Caco-2 (cell line): ENCODE measurements around the gene IZUMO4. TPM values are rescaled to one million over a fixed set of nuclear protein-coding genes. Genes with fewer than 3 reads are reported as not detected.

Experiments used
- BruUV-seq: library from RNA; stranded (reverse); fragments of 400-500 nt; replicated peaks from 2 replicates; lab custom pipeline; 2021; lab: Mats Ljungman, UMichigan
- CTCF ChIA-PET: fragments of 300-600 bp; sonication (Branson Sonifier 250); formaldehyde crosslinking; loops from one replicate; lab custom pipeline; 2022; ENCODE audit warnings: antibody characterized with exemption; lab: Charles Lee
- POLR2A ChIA-PET: fragments of 300-600 bp; sonication (Branson Sonifier 250); formaldehyde crosslinking; loops from one replicate; lab custom pipeline; 2022; ENCODE audit warnings: antibody characterized with exemption; lab: Charles Lee
- DNase-seq, 2 experiments: peaks; one replicate each; pipeline versions ENCODE4 v3.0.0 to v3.0.0-alpha.2; 2020 to 2022
- H3K27me3 ChIP-seq: replicated peaks from 2 replicates; pipeline ENCODE4 v1.6.0; 2011; ENCODE audit warnings: low read length; ENCODE audit not compliant: control insufficient read depth, insufficient read depth
- H3K36me3 ChIP-seq: 2 replicates; pipeline ENCODE4 v1.5.1; 2011; ENCODE audit warnings: low read length; ENCODE audit not compliant: control insufficient read depth, insufficient read depth
- H3K4me1 ChIP-seq: fragments of 250-450 bp; sonication (Bioruptor Pico); 2 replicates; pipeline ENCODE4 v1.5.1; 2020; ENCODE audit warnings: mild to moderate bottlenecking
- H3K4me3 ChIP-seq: 2 replicates; pipeline ENCODE4 v1.5.1; 2011; ENCODE audit warnings: low read depth, mild to moderate bottlenecking, control low read depth, low read length
- H3K9me3 ChIP-seq: fragments of 250-450 bp; sonication (Bioruptor Pico); 2 replicates; pipeline ENCODE4 v1.5.1; 2020; ENCODE audit warnings: mild to moderate bottlenecking, moderate library complexity
- H3K27ac Mint-ChIP-seq: one replicate; pipeline ENCODE4 v1.8.0; 2022; ENCODE audit warnings: mixed read lengths; ENCODE audit not compliant: unreplicated experiment
- H3K27me3 Mint-ChIP-seq: one replicate; pipeline ENCODE4 v1.8.0; 2022; ENCODE audit warnings: mixed read lengths; ENCODE audit not compliant: insufficient read depth, unreplicated experiment
- H3K36me3 Mint-ChIP-seq: one replicate; pipeline ENCODE4 v1.8.0; 2022; ENCODE audit warnings: mild to moderate bottlenecking, mixed read lengths; ENCODE audit not compliant: insufficient read depth, unreplicated experiment
- H3K4me1 Mint-ChIP-seq: one replicate; pipeline ENCODE4 v1.8.0; 2022; ENCODE audit warnings: low read depth, mixed read lengths; ENCODE audit not compliant: unreplicated experiment
- H3K4me3 Mint-ChIP-seq: one replicate; pipeline ENCODE4 v1.8.0; 2022; ENCODE audit warnings: mild to moderate bottlenecking, moderate library complexity, mixed read lengths; ENCODE audit not compliant: unreplicated experiment
- H3K9me3 Mint-ChIP-seq: one replicate; pipeline ENCODE4 v1.8.0; 2022; ENCODE audit warnings: mixed read lengths; ENCODE audit not compliant: unreplicated experiment
- CTCF ChIP-seq, 2 experiments: fragments of 200-600 bp in 1 of 2; IDR thresholded peaks; 1 replicate in 1 of 2; 2 replicates in 1 of 2; pipeline versions ENCODE4 v1.5.1 to v1.8.0; 2011 to 2022; ENCODE audit warnings: antibody characterized with exemption in 1 of 2, control low read depth in 1 of 2, inconsistent platforms in 1 of 2, low read depth in 1 of 2, low read length in 1 of 2, mild to moderate bottlenecking in 1 of 2, moderate library complexity in 1 of 2; ENCODE audit not compliant: insufficient read depth in 1 of 2, severe bottlenecking in 1 of 2, unreplicated experiment in 1 of 2
- intact Hi-C: fragments of 100-400 bp; cut with micrococcal nuclease; formaldehyde crosslinking; loops from one replicate; pipeline ENCODE4 v1.10.0; 2022; ENCODE audit not compliant: unreplicated experiment
- total RNA-seq: library from RNA; stranded (reverse); gene quantifications from 2 replicates; pipeline ENCODE4 v1.2.3, GENCODE V29; 2022

Gene IZUMO4
- total RNA-seq, 1 experiment from 2014 or later = 1.1 TPM

GRCh38 chr19:2080336-2080988, 16.3 kb upstream of the IZUMO4 start:
- Histone ChIP-seq H3K4me3 (no peak overlapping the region), H3K36me3 (no peaks in the 10 kb centered on the region; the same call in 1 of the 2 replicates), H3K9me3 (no peaks in the 10 kb centered on the region), H3K27me3 (no peaks in the 10 kb centered on the region), H3K4me1 (no peaks in the 10 kb centered on the region)
- POLR2A ChIA-PET = no interaction called here
- BruUV-seq = no TSS peak
- DNase-seq = no peak
- Mint-ChIP-seq H3K9me3 (no peaks in the 10 kb centered on the region), H3K4me1 (no peaks in the 10 kb centered on the region), H3K36me3 (peaks cover 13% of the 10 kb centered on the region), H3K27ac (no peak overlapping the region), H3K4me3 (no peak overlapping the region), H3K27me3 (no peaks in the 10 kb centered on the region)
- CTCF ChIA-PET = no interaction called here
- TF ChIP-seq CTCF (IDR thresholded peaks at IDR 0.05; ENCODE audit: insufficient read depth in 1 of 2, low read depth in 1 of 2, low read length in 1 of 2, severe bottlenecking in 1 of 2, unreplicated experiment in 1 of 2) = no peak
- intact Hi-C loops = no loop called here

- Histone ChIP-seq H3K9me3 (no peaks in the 10 kb centered on the region), H3K27me3 (no peaks in the 10 kb centered on the region), H3K4me1 (no peaks in the 10 kb centered on the region; the same call in 1 of the 2 replicates), H3K36me3 (no peaks in the 10 kb centered on the region; the same call in 1 of the 2 replicates), H3K4me3 (no peak overlapping the region)
- ChIA-PET POLR2A (no interaction called here), CTCF (no interaction called here)
- TF ChIP-seq CTCF (IDR thresholded peaks at IDR 0.05; ENCODE audit: insufficient read depth in 1 of 2, low read depth in 1 of 2, low read length in 1 of 2, severe bottlenecking in 1 of 2, unreplicated experiment in 1 of 2) = no peak
- Mint-ChIP-seq H3K27ac (no peak overlapping the region), H3K4me1 (no peaks in the 10 kb centered on the region), H3K9me3 (no peaks in the 10 kb centered on the region), H3K36me3 (peaks cover 13% of the 10 kb centered on the region), H3K4me3 (no peak overlapping the region), H3K27me3 (no peaks in the 10 kb centered on the region)
- no TSS peak for BruUV-seq
- no peak for DNase-seq
- intact Hi-C loops = no loop called here
These were observed 14.6 kb upstream of the IZUMO4 start for GRCh38 chr19:2081873-2082810.

- Mint-ChIP-seq H3K27ac (no peak overlapping the region), H3K9me3 (no peaks in the 10 kb centered on the region), H3K27me3 (no peaks in the 10 kb centered on the region), H3K4me3 (no peak overlapping the region), H3K4me1 (no peaks in the 10 kb centered on the region), H3K36me3 (peaks cover 8% of the 10 kb centered on the region)
- Histone ChIP-seq H3K4me1 (peaks cover 4% of the 10 kb centered on the region; the same call in 1 of the 2 replicates), H3K36me3 (no peaks in the 10 kb centered on the region; the same call in 1 of the 2 replicates), H3K27me3 (no peaks in the 10 kb centered on the region), H3K9me3 (no peaks in the 10 kb centered on the region), H3K4me3 (no peak overlapping the region)
- intact Hi-C loops = no loop called here
- ChIA-PET CTCF (no interaction called here), POLR2A (no interaction called here)
- no TSS peak for BruUV-seq
- no peak for DNase-seq
- TF ChIP-seq CTCF (IDR thresholded peaks at IDR 0.05; ENCODE audit: insufficient read depth in 1 of 2, low read depth in 1 of 2, low read length in 1 of 2, severe bottlenecking in 1 of 2, unreplicated experiment in 1 of 2) = no peak
These were observed 13.4 kb upstream of the IZUMO4 start for GRCh38 chr19:2083174-2083854.
